Measurements from ENCODE around the gene XYLT1.

DNA sequence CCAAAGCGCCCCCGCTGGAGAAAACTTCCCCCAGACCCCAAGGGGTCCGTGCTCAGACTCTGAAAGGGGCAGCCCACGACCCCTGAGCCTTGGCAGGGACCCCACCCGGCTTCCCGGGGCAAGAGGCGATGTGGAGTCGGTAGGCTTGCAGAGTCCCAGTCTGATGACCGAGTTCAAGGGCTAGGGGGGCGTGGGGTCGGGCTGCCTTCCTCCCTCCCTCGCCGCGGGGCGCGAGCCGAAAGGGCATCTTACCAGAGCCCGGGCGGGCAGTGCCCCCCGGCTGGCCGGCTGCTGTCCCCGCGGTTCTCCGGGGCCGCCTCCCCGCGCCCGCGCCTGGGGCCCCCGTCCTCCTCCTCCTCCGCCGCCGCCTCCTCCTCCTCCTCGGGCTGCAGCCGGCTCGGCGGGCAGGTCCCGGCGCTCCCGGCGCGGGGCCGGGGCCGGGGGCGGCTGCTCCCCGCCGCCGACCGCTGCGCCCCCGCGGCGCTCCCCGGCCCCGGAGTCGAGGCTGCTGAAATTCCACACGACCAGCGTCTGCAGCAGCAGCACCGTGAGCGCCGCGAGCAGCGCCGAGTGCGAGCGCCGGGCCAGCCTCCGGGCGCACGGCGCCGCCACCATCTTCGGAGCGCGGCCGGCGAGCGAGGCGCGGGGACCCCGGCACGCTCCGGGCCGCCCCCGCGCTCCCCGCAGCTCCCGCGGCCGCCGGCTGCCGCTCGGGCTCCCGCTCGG lies 415 bp downstream of the XYLT1 start:
- TF ChIP-seq EZH2 (IDR thresholded peaks at IDR 0.05; ENCODE audit: borderline replicate concordance, control insufficient read depth, low read depth, low read length) (no peak), STAT1 (conservative IDR thresholded peaks at IDR 0.05) (no peak)
- TF ChIP-seq, protein P1, sequence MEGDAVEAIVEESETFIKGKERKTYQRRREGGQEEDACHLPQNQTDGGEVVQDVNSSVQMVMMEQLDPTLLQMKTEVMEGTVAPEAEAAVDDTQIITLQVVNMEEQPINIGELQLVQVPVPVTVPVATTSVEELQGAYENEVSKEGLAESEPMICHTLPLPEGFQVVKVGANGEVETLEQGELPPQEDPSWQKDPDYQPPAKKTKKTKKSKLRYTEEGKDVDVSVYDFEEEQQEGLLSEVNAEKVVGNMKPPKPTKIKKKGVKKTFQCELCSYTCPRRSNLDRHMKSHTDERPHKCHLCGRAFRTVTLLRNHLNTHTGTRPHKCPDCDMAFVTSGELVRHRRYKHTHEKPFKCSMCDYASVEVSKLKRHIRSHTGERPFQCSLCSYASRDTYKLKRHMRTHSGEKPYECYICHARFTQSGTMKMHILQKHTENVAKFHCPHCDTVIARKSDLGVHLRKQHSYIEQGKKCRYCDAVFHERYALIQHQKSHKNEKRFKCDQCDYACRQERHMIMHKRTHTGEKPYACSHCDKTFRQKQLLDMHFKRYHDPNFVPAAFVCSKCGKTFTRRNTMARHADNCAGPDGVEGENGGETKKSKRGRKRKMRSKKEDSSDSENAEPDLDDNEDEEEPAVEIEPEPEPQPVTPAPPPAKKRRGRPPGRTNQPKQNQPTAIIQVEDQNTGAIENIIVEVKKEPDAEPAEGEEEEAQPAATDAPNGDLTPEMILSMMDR (IDR thresholded peaks at IDR 0.05 in 2 of 3, conservative IDR thresholded peaks at IDR 0.05 in 1 of 3; ENCODE audit: control insufficient read depth in 2 of 3, extremely low read depth in 1 of 3, insufficient read depth in 1 of 3, low read depth in 3 of 3, low read length in 3 of 3): no peak

Data from GM12878 (cell line).